GM21529 (cell line): ENCODE measurements around the gene PCDHGC3.

Experiments
- ATAC-seq: cut with Tn5 transposase; IDR thresholded peaks from one replicate; pipeline ENCODE4 v1.9.1; 2021; ENCODE audit not compliant: unreplicated experiment

PCDHGC3 gene

DNA sequence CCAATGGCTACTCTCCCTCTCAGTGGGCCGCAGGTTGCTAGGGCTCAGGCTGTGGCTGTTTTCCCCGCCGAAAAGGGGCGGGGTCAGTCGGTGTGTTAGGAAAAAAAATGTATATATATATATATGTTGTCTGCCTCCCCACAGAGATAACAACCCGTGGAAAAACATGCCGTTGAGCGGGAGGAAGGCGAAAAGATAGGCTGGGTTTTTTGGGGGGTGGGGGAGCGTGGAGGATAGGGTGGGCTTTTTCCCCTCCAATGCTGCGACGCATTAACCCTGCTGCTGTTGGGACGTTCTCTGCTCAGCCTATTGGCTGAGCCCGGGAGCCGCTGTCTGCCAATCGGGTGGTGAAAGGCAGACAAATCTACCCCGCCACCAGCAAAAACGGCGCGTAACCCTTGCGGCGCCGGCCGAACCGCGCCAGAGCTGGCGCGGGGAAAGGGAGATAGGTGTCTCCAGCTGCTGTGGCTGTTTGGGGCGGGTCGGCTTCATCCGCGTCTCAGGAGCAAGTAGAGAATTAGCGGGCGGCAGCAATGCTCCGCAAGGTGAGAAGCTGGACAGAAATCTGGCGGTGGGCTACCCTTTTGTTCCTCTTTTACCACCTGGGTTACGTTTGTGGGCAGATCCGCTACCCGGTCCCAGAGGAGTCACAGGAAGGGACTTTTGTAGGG is 9.0 kb downstream of the PCDHGC3 start, which contains the start of gene PCDHGC4:
PCDHGC4 (plus strand) TSS at position 390 of the 671 bp plus-strand sequence; CDS start at position 534, 144 bp downstream.
- no peak for ATAC-seq

DNA sequence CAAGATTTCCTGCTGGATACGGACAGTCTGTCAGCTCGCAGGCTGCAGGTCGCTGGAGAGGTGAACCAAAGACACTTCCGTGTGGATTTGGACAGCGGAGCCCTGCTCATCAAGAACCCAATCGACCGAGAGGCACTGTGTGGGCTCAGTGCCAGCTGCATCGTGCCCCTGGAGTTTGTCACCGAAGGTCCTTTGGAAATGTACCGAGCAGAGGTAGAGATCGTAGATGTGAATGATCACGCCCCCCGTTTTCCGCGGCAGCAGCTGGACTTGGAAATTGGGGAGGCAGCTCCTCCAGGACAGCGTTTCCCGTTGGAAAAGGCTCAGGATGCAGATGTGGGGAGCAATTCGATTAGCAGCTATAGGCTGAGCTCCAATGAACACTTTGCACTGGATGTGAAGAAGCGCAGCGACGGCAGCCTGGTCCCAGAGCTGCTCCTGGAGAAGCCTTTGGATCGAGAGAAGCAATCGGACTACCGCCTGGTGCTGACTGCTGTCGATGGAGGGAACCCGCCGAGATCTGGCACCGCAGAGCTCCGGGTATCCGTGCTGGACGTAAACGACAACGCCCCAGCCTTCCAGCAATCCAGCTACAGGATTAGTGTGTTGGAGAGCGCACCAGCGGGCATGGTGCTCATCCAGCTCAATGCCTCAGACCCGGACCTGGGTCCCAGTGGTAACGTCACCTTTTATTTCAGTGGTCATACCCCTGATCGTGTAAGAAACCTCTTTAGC is 9.7 kb downstream of the PCDHGC3 start:
- no peak for ATAC-seq

DNA sequence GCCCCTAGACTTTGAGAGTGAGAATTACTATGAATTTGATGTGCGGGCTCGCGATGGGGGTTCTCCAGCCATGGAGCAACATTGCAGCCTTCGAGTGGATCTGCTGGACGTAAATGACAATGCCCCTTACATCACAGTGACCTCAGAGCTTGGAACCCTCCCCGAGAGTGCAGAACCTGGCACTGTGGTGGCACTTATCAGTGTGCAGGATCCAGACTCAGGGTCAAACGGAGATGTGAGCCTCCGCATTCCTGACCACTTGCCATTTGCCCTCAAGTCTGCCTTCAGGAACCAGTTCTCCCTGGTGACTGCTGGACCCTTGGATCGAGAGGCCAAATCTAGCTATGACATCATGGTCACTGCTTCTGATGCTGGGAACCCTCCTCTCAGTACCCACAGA is 10.3 kb downstream of the PCDHGC3 start:
- ATAC-seq, result no peak

DNA sequence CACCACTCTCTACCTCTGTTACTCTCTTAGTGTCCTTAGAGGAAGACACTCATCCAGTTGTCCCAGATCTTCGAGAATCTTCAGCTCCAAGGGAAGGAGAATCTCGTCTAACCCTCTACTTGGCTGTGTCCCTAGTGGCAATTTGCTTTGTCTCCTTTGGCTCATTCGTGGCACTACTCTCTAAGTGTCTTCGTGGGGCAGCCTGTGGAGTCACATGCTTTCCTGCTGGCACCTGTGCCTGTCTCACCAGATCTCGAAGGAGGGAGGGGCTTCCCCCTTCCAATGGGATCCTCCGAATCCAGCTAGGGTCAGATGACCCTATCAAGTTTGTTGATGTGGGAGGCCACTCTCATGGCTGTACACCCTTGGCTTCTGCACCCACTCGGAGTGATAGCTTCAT is 11.4 kb downstream of the PCDHGC3 start:
- ATAC-seq, result no peak

DNA sequence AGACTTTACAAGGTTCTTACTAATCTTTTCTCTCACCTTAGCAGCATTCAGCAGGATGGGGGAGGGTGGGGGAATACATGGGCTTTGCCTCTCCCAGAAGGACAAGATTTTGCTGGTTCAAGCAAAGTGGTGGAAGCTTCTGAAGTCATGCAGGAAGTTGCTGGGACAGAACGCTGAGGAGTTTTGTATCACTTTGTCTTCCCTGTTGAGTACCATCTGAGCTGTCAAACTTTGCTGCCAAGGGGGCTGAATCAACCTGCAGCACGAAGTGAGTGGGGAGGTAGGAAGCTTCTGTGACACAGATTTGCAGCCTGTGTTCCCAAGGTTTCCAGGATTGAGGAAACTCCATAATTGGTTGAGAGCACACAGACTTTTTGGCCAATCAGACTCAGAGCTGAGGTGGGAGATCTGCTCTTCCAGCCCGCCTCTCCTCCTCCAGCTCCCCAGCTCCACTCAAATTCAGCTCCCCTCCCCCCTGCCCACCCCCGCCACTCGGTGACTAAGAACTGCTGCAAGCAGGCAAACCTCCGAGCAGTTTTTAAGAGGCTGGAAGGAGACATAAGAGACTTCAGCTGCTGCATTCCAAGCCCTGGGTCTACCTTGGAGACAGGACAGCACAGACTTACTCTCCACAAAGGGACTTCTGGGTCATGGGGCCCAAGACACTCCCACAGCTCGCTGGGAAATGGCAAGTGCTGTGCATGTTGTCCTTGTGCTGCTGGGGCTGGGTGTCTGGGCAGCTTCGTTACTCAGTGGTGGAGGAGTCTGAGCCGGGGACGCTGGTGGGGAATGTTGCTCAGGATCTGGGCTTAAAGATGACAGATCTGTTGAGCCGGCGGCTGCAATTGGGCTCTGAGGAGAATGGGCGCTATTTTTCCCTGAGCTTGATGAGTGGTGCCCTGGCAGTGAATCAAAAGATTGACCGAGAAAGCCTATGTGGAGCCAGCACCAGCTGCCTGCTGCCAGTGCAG is 13.1 kb downstream of the PCDHGC3 start, which contains the start of gene PCDHGC5:
PCDHGC5 (plus strand) TSS at position 491 of the 971 bp plus-strand sequence; CDS start at position 651, 160 bp downstream.
- no peak for ATAC-seq

DNA sequence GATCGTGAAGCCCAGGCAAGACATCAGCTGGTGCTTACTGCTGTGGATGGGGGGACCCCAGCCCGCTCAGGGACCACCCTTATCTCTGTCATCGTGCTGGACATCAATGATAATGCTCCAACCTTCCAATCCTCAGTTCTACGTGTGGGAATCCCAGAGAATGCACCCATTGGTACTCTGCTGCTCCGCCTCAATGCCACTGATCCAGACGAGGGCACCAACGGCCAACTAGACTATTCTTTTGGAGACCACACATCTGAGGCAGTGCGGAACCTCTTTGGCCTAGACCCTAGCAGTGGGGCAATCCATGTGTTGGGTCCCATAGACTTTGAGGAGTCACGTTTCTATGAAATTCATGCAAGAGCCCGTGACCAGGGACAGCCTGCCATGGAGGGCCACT is 14.1 kb downstream of the PCDHGC3 start:
- ATAC-seq, result no peak

DNA sequence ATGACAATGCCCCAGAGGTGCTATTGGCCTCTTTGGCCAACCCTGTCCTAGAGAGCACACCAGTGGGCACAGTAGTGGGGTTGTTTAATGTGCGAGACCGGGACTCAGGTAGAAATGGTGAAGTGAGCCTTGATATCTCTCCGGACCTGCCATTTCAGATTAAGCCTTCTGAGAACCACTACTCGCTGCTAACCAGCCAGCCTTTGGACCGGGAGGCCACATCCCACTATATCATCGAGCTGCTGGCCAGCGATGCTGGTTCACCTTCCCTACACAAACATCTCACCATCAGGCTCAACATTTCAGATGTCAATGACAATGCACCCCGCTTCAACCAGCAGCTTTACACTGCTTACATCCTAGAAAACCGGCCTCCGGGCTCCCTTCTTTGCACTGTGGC is 14.5 kb downstream of the PCDHGC3 start:
- no peak for ATAC-seq

DNA sequence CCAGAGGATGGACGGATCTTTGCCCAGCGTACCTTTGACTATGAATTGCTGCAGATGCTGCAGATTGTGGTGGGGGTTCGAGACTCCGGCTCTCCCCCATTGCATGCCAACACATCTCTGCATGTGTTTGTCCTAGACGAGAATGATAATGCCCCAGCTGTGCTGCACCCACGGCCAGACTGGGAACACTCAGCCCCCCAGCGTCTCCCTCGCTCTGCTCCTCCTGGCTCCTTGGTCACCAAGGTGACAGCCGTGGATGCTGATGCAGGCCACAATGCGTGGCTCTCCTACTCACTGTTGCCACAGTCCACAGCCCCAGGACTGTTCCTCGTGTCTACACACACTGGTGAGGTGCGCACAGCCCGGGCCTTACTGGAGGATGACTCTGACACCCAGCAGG is 15.0 kb downstream of the PCDHGC3 start:
- no peak for ATAC-seq

DNA sequence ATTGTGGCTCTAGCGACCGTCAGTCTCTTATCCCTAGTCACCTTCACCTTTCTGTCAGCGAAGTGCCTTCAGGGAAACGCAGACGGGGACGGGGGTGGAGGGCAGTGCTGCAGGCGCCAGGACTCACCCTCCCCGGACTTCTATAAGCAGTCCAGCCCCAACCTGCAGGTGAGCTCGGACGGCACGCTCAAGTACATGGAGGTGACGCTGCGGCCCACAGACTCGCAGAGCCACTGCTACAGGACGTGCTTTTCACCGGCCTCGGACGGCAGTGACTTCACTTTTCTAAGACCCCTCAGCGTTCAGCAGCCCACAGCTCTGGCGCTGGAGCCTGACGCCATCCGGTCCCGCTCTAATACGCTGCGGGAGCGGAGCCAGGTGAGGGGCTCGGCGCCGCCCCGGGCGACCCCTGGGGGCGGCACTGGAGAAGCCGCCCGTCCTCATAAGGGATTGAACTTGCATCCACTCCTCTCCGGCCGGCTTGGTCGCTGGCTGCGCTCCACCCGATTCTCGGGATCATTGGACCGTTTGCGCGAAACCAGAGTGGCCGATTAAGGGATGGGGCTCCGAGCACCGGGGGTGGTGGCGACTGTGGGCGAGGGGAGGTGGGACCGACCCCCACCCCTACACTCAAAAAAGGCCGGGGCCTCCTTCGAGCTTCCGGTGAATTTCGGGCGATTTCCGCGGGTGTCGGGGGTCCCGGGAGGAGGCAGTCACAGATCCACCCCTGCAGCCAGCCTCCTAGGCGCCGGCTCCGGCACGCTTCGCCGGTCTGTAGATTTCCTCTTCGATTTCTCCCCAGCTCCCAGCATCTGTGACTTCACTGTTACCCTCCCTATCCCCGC is 15.8 kb downstream of the PCDHGC3 start:
- no peak for ATAC-seq

DNA sequence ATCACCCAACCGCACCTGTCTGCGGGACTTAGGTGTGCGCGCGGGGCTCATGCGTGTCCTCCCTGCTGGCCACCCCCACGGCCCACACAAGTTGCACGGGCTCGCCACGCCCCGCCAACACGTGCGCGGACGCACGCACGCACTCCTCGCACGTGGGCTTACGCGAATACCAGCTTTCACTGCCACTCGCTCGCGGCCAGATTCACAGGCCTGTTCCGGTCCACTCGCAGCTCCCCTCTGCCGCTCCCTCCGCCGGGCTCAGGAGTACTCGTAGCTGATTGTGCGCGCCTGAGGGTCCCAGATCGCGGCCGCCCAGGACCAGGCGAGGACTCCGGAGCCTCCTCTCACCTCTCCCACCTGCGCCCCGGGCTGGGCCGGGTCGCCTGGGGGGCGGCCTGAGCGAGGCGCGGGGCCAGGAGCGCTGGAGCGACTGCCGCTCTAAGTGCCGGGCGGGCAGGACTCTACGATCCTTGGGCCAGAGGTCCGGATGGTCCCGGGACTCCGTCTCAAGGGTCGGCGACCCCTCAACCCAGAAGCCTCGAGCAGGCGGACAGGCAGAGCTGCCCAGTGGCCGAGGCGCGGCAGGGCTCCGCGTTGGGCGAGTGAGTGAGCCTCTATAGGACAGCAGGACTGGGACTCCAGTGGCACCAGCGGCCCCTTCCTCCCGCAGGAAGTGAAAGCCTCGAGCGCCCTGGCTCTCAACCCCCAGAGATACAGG is 16.6 kb downstream of the PCDHGC3 start:
- ATAC-seq, result no peak

DNA sequence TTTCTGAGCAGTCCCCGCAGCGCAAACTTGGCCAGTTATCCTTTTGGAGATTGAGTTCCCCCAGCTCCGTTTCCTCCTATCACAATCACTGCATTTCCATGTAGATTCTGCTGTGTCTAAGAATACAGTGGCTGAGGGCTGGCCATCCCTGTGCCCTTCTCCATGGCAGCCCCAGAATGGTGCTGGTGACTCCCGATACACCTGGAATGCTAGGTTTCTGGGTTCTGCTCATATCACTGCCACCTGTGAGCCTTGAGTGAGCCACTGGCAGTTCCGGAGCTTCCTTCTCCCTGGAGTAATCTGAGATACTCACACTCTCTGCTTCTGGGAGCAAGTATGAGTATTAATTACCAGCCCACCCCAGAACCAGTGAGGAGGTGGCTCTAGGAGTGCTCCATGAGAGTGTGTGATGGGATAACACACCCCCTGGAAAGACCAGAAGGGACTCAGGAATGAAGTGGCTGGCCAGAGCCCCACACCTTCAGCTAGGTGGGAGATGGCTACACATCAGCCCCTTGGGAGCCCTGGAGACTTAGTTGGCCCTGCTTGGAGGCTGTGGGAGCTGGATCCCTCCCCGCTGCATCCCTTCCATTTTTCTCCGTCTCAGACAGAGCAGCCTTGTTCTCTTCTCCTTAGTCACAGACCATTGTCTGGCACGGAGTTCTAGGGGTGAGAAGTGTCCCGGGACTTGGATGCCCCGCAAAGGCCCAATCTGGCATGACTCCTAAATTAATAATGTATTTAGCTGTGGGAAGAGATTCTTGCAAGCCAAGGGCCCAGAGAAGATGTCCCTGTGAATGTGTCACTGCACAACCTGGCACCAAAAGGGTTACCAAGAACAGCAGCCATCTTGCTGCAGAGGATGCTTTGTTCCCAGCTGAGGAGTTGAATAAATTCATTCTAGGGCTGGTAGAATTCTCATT is 18.0 kb downstream of the PCDHGC3 start:
- no peak for ATAC-seq

DNA sequence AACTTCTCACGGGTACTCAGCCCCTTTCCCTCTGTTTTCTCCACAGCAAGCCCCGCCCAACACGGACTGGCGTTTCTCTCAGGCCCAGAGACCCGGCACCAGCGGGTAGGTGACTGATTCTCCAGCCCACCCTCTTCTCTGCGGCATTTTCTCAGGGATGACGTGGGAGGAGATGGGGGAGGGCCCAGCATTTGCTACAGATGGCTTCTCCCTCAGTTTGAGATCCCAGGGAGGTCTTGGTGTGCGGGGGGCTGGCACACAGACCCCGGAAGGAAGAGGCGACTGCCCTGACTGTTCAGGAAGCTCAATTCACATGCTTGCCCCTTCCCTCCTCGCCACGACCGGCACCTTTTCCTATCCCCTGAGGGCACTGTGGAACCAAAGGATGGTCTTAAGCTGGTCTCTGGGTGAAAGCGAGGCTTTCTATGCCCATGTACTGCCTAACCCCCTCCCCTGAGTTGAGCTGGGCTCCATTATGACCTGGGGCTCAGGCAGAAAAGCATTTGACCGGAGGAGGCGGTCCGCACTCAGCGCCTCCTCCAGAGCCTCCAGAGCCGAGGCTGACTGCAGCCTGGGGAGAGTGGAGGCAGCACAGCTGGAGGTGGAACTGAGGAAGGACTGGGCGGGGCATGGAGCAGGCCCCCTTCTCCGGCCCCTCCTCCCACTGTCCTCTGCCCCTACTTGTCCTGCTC is 19.1 kb downstream of the PCDHGC3 start:
- ATAC-seq, result no peak

DNA sequence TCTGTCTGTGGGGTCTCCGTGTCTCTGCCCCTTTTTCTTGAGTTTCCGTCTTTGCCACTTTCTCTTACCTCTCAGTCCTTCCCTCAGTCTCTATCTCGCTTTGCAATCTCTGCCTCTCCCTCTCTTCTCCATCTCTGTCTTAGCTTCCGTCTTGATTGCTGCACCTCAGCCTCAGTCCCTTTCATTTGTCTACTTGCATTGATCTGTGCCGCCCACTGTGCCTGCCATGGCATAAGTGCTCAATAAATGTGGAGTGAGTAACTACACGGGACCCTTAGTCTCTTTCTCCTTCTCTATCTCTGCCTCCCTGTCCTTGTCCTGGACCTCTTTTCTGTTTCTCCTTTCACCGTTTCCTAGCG is 19.7 kb downstream of the PCDHGC3 start:
- ATAC-seq, result no peak

DNA sequence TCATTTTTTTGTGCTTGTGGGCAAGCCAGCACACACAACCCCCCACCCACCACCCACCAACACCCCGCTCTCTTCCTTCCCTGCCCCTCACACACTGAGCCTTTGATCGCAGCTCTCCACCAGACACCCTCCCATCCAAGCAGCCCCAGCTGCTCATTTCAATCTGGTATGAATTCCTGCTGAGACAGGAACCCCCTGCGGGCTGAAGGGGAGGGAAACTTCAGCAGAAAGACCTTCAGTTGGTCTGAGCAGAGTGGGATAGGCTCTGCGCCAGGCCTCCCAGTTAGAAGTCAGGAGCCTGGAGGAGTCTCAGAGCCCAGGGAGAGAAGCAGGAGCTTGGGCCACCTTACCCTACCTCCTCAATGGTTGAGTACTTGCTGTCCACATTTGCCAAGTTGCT is 20.3 kb downstream of the PCDHGC3 start:
- no peak for ATAC-seq

DNA sequence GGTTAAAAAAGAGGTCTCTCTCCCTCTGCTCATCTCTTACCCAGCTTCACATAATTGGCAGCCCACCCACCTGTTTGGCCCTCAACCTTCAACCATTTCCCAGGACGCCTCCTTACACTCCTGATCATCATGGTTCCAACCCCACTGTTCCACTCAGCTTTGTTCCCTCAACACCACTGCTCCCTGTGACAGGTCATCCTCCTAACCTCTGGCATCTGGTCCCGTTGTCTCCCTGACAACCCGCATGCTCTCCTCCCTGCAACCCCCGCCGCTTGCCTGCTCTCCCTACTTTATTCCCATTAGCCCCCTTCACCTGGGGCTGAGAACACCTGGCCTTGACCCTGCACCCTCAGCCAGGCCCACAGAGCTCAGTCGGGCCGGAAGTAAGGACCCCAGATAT is 26.0 kb downstream of the PCDHGC3 start:
- no peak for ATAC-seq

DNA sequence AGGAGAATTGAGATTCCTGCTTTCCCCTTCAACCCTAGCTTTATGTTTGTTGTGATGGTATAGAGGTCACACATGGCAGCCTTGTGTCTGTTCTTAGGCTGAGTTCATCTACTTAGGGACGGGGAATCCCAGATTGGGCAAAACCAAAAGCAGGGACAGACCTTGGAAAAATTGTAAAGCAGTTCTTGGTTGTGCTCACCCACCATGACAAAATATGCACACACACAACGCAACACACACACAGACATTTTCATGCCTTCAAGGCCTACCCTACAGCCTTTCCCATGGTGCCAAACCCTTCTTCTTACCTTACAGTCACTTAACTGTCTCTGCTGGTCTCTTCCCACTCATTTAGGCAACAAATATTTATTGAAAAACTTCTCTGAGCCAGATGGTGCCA is 27.9 kb downstream of the PCDHGC3 start:
- no peak for ATAC-seq

DNA sequence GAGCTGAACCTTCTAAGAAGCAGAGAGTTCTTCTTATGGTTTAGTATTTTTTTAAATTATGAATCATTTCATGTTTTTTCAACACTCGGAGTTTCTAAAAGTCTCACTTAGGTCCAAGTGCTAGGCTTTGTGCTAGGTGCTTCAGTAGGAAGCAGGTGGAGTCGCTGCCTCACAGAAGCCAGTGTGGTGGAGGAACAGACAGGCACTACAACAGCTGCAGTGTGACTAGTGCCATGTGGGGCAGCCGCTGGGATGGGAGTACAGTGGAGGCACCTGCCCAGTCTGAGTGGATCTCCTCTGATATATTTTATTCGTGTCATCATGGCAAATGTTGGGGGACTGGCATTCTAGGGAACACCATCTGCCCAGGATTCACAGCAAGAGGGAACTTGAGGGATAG is 28.4 kb downstream of the PCDHGC3 start:
- no peak for ATAC-seq
